GM19438 (cell line): ENCODE data around the gene PRR7.

ENCODE experiments used
- ATAC-seq: cut with Tn5 transposase; IDR thresholded peaks from one replicate; pipeline ENCODE4 v1.9.1; 2021; ENCODE audit warnings: low read depth; ENCODE audit not compliant: unreplicated experiment

PRR7 gene

GRCh38 chr5:177449140-177450061, 2.8 kb downstream of the PRR7 start:
- no peak for ATAC-seq

DNA sequence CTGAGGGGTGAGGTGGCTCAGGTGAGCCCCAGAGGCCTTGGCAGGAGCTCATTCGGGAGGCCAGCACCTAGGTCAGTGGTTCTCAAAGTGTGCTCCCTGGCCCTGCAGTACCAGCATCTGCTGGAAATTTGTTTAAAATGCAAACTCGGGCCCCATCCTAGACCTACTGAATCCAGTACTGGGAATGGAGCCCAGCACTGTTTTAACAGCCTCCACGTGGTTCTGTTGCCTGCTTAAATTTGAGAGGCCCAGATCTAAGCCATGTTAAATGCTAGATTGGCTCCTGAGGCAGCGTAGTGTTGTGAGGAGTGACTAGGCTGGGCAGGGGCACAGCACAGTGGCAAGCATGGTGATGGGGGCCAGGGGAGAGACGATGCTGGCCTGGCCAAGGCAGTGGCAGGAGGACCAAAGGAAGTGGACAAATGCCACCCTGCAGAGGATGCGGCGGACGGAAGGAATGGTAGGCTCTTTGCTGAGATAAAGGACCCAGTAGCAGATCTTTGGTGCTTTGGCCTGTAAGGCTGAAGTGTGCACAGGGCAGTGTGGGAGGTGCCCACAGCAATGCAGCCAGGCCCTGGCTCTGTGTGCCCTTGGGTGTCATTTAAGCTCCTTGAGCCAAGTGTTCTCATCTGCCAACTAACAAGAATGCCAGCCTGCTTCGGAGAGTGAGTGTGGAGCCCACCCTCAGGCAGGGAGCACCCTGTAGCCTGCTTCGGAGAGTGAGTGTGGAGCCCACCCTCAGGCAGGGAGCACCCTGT, 4.2 kb downstream of the PRR7 start:
- no peak for ATAC-seq

GRCh38 chr5:177452688-177453638, 6.3 kb downstream of the PRR7 start:
- ATAC-seq = no peak

DNA sequence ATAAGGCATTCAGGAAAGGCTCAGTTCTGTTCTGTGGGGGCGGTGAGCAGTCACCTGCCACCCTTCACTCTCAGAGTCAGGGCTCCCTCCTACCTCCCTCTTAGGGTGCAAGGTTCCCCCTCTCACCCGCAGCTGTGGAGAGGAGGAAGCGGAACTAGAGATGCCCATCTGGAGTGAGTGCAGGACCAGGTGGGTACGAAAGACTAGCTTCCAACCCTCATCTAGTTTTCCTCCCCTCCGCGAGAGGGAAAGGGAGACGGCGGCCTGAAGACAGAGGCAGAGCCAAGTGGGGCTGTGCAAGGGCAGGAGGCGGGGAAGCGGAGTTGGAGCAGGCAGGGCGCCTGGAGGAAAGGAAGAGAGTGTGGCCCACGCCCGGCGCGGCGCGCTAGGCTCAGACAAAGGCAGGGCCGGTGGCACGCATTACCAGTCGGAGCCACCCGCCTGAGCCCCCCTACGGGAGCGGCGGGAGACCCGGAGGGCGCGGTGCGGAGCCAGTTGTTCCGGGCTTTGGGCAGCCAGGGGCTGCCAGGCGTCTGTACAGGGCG, 7.3 kb downstream of the PRR7 start:
- no peak for ATAC-seq

DNA sequence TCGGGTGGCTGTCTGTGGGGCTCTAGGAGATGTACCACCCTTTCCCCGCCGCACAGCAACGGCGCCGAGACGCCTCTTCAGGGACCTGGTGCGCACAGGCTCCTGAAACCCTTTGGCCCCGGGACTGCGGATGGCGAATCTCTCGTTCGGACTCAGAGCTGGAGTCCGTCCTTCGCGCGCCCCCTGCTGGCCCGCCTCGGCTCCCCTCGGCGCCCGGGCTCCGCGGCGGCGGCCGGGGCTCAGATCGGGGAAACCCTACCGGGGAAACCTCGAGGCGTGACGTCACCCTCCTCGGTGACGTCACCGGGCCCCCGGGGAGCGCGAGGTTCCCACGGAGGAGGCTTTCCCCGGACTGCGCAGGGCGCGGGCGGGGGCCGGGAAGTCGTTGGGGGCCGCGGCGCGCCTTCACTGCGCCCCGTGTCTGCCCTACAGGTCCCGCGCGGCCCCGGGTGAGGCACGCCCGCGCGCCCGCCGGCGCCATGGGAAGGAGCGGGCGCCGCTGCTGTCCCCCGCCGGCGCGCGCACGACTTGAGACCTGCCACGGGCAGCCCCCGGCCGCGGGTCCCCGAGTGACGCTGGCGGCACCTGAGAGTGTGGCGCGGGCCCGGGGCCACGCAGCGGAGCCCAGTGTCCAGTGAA, 7.9 kb downstream of the PRR7 start:
- peak; percentile 31 for ATAC-seq

GRCh38 chr5:177455036-177455660, 8.5 kb downstream of the PRR7 start:
- ATAC-seq = peak; percentile 54

- ATAC-seq = peak; percentile 14
These were observed 9.3 kb downstream of the PRR7 start for GRCh38 chr5:177455661-177456590.

DNA sequence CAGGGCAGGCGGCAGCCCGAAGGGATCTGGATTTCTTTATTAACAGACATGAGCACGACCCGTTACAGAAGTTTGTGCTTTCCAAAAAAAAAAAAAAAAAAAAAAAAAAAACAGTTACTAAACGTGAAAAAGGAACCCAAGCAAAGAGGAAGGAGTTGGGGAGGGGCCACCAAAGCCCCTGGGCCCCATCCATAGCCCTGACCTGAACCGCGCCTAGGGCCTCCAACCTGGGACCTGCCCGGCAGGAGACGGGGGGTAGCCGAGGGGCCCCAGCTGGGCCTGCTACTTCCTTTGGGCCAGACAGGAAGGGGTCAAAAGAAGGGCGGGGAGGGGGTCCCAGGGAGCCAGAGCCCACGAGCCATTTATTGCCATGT, 10.0 kb downstream of the PRR7 start:
- no peak for ATAC-seq

DNA sequence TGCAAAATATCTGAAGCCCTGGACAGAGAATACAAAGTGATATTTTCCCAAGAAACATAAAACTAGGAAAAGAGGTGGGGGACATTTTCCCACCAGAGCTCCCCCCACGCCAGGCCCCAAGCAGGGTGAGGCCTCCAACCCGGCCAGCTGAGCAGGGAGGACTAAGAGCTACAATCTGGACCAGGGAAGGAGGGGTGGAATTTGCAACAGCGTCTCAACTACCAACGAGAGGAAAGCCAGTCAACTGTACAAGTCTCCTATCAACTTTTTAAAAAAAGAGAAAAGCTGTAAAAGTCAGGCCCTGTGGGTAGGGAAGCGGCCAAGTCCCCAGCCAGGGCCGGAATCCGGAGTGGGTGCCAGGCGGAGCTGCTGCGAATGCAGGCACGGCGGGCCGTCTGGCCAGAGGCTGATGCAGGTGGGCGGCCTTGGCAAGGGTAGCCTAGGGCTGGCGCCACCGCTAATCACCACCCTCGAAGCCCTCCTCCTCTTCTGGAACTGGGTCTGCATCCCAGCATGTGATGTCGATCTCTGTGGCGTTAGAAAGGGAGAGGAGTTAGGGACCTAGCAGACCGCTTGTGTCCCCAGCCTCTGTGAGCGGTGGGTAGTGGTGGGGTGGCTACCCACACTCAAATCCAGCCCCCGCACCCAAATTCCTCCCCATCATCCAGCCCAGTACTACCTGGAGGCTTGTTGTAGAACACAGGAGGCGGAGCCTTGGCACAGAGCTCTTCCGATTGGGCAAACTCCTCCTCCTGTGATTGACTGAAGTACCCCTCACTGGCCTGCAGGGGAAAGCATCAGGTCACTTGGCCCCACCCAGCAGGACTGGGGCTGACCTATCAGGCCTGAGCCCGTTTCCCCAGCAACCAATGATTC, 10.6 kb downstream of the PRR7 start:
- ATAC-seq = peak; percentile 40

DNA sequence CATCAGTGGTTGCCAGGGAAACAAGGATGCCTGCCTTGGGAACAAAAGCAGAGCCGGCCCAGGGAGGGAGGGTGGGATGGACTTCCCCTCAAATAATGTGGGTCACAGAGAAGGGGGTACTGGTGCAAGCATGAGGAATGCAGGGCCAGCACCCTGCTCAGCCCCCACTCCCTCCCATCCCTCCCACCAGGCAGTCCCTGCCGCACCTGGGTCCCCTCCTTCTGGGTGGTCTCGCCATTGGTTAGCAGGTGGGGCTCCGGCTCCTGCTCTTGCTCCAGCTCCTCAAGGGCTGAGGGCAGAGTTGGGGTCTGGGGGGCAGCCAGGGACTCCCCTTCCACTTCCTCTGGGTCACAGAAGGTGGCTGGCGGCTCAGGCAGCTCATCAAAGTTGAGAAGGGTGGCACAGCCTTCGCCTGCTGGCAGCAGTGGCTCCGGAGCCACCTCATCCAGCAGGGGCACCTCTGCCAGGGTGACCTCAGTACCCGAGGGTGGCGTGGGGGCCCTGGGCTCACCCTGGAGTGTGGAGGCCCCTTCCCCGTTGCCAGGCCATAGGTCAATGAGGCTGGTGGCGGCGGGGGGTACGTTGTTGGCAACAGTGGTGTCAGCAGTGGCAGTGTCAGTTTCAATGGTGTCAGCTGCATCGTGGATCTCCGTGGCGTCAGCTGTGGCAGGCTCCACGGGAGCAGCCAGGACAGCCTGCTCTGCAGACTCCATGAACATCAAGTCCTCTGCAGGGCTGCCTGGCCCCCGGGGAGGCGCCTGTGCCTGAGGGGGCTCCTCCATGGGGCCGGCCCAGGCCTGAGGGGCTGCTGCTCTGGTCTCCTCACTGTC, 11.5 kb downstream of the PRR7 start:
- no peak for ATAC-seq

- ATAC-seq = no peak
These were observed 12.3 kb downstream of the PRR7 start for GRCh38 chr5:177458912-177459350.

- ATAC-seq = no peak
These were observed 12.7 kb downstream of the PRR7 start for GRCh38 chr5:177459357-177459756.

DNA sequence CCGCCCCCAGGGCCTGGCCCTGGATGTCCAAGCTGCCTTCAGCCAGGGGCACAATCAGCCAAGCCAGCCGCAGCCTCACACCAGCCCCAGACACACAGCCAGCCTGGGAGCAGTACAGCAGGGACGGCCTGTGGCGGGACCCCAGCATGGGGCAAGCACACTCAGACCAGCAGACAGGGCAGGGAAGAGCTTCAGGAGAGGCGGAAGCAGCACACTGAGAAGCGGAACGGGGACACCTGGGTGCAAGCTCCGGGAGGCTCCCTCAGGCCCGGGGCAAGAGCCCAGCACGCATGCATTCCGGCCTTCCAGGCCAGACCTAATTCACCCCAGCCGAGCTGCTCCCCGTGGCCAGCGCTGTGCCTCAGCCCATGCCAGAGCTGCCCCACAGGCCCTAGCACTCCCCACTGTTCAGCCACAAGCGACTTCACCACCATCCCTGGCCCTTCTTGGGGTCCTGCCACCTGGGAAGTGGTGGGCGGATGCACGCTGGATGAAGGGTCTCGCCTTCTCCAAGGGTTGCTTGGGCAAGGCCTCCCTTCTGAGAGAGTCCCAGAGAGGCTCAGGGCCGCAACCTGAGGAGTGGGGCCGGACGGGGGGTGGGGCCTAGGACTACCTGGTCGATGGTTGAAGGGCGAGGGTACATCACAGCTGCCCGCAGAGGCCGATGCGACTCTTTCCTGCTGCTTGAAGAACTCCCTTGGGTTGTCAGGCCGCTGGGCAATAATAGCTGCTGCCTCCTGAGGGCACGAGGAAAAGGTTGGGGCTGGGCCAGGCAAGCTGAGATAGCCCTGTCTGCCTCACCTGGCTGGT, 13.4 kb downstream of the PRR7 start:
- ATAC-seq = no peak

DNA sequence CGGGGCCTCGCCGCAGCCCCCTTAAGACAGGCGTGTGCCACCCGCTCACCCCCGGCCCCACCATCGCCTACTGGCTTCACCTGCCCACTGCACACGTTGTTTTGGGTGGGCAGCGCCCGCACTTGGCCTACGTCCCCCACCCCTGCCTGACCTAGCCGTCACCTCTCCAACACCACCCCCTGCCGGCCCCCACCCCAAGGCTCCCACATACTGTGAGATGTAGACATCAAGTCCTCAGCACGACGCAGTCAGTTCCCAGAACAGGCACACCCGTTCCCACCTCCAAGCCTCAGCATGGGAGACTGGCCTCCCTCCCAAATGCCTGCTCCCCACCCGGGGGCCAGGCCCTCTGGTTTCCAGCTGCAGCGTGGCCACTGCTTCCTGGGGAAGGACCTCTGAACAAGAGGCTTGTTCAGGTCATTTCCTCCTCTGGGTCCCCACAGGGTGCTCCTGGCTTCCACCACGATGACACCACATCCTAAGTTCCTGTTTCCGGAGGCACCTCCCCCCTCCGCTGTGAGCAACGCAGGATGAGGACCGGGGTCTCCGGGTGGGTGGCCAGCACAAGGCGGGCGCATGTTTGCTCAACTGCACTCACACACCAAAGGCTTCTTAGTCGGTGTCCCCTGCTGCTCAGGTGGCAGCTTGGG, 15.5 kb downstream of the PRR7 start:
- no peak for ATAC-seq

DNA sequence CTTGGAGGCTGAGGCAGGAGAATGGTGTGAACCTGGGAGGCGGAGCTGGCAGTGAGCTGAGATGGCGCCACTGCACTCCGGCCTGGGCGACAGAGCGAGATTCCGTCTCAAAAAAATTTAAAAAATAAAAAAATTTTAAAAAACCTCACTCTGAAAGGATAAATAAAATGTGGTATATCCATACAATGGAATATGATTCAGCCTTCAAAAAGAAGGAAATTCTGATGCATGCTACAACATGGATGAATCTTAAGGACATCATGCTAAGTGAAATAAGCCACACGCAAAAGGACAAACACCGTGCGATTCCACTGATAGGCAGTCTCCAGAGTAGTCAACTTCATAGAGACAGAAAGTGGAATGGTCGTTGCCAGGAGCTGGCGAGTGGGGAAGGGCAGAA, 18.4 kb downstream of the PRR7 start:
- no peak for ATAC-seq
